Prostate gland (tissue), 2 donors: ENCODE data around the gene DEFB132.
A peak's percentile ranks its signal among the peaks of the same experiment; 100 is the strongest.

ENCODE experiments used
- CTCF ChIP-seq, 4 experiments: fragments of 200-600 bp in 2 of 4; fragments of 450-650 bp in 2 of 4; sonication (generic) in 2 of 4; IDR thresholded peaks; 1 replicate in 3 of 4; 2 replicates in 1 of 4; pipeline ENCODE4 v1.5.1; 2016 to 2019; ENCODE audit warnings: antibody characterized with exemption in 4 of 4, mild to moderate bottlenecking in 2 of 4, moderate library complexity in 2 of 4
- POLR2A ChIP-seq: fragments of 450-650 bp; IDR thresholded peaks from one replicate; pipeline ENCODE4 v1.6.1; 2016; ENCODE audit warnings: antibody characterized with exemption, mild to moderate bottlenecking
- POLR2AphosphoS5 ChIP-seq: sonication (generic); formaldehyde crosslinking; IDR thresholded peaks from one replicate; pipeline ENCODE4 v1.6.1; 2017; ENCODE audit warnings: antibody characterized with exemption

- peak; percentile 18 to 73 (median 47) for TF ChIP-seq CTCF (IDR thresholded peaks at IDR 0.05)
- TF ChIP-seq POLR2A = no peak
- peak; percentile 53 for TF ChIP-seq POLR2AphosphoS5
Measured at GRCh38 chr20:208942-209566, 48.5 kb upstream of the DEFB132 start.
